ENCODE results near the gene PRPF18. TPM values are rescaled to one million over a fixed set of nuclear protein-coding genes. Genes with fewer than 3 reads are reported as not detected.
"Not testable (repeated sequence)": the region's sequence is repeated elsewhere in the genome, so short reads cannot be mapped to it uniquely, and the experiment has no call there.

The PRPF18 gene
- total RNA-seq: 10 to 100 TPM; 19.3 to 41.7 (median 27.8) TPM
- 10 to 100 TPM in 2 of 3 donors, 1 to 10 TPM in 1; 7.1 to 14.8 (median 10.6) TPM for polyA plus RNA-seq
- long read RNA-seq, donor 1, transcript PRPF18-202 (10 exons, 1,717 nt): major isoform, 9 of 9 reads
- long read RNA-seq, donor 1, partial matches to known transcripts: 0 of 9 reads
- long read RNA-seq, donor 1, other reads (novel, unspliced or antisense): 0 of 9 reads
- long read RNA-seq, donor 2, transcript PRPF18-202 (10 exons, 1,717 nt): major isoform, 9 of 9 reads
- long read RNA-seq, donor 2, partial matches to known transcripts: 0 of 9 reads
- long read RNA-seq, donor 2, other reads (novel, unspliced or antisense): 0 of 9 reads

- intact Hi-C loops (cut with DNase I; ENCODE audit: low total_unique reads): loop anchor here (5.0 kb wide), 1 partner anchor 215 kb away; no protein-coding TSS in a partner anchor
- peak; percentile 62 to 98 (median 94) for TF ChIP-seq CTCF (IDR thresholded peaks at IDR 0.05 in 8 of 11, conservative IDR thresholded peaks at IDR 0.05 in 3 of 11)
- TF ChIP-seq POLR2AphosphoS5 (IDR thresholded peaks at IDR 0.05): peak; percentile 81 to 90 (median 87)
- TF ChIP-seq POLR2A (IDR thresholded peaks at IDR 0.05): no peak
- Histone ChIP-seq H3K9me3 (no peaks in the 10 kb centered on the region), H3K27ac (peak within 1 kb of the TSS; percentile 1 to 86 (median 64)), H3K4me3 (peak within 1 kb of the TSS; percentile 57 to 98 (median 83)), H3K4me1 (peaks cover 9 to 45% (median 23%) of the 10 kb centered on the region in 6 donors), H3K36me3 (peaks cover 0 to 13% (median 3%) of the 10 kb centered on the region in 6 donors), H3K27me3 (replicated peaks in 1 of 7) (peaks cover 0 to 35% (median 0%) of the 10 kb centered on the region in 7 donors)
- peak; percentile 99 for DNase-seq
- WGBS, 5 donors: 0 to 1% (median 1%) methylated on average over 36 to 38 of the region's 38 CpGs
These were observed at the start of gene PRPF18 for GRCh38 chr10:13586676-13587355. Gene PRPF18, plus strand, starts transcription at chr10:13586965. Its CDS starts 122 bp downstream, at chr10:13587087.

- not testable (repeated sequence) for H3K4me1 ChIP-seq, DNase-seq, H3K27ac ChIP-seq, H3K36me3 ChIP-seq, H3K9me3 ChIP-seq, H3K4me3 ChIP-seq
- H3K27me3 ChIP-seq (replicated peaks in 1 of 7): peaks cover 0 to 62% (median 9%) of the 10 kb centered on the region in 7 donors
- WGBS, 5 donors: 65 to 78% (median 68%) methylated on average over 9 of the region's 9 CpGs
- intact Hi-C loops (cut with DNase I; ENCODE audit: low total_unique reads): loop anchor here (5.0 kb wide), 1 partner anchor 166 kb away; no protein-coding TSS in a partner anchor
These were observed 48.8 kb upstream of the PRPF18 start for GRCh38 chr10:13537985-13538384.

- intact Hi-C loops (cut with DNase I; ENCODE audit: low total_unique reads): no loop called here
- H3K36me3 ChIP-seq: no peaks in the 10 kb centered on the region
- WGBS, 5 donors: 84 to 93% (median 91%) methylated on average over 5 of the region's 5 CpGs
- peaks cover 0 to 51% (median 9%) of the 10 kb centered on the region in 7 donors for H3K27me3 ChIP-seq (replicated peaks in 1 of 7)
- no peak for TF ChIP-seq CTCF (IDR thresholded peaks at IDR 0.05 in 8 of 11, conservative IDR thresholded peaks at IDR 0.05 in 3 of 11)
- no peak for TF ChIP-seq POLR2AphosphoS5 (IDR thresholded peaks at IDR 0.05)
- TF ChIP-seq POLR2A (IDR thresholded peaks at IDR 0.05): no peak
- no peak for DNase-seq
- H3K9me3 ChIP-seq: no peaks in the 10 kb centered on the region
- H3K4me3 ChIP-seq: no peak overlapping the region
- H3K27ac ChIP-seq: no peak overlapping the region
- no peaks in the 10 kb centered on the region for H3K4me1 ChIP-seq
These were observed 44.2 kb upstream of the PRPF18 start for GRCh38 chr10:13542533-13542932.

- 67 to 91% (median 80%) methylated on average over 2 of the region's 2 CpGs for WGBS, 5 donors
- no peak for TF ChIP-seq POLR2AphosphoS5 (IDR thresholded peaks at IDR 0.05)
- TF ChIP-seq CTCF (IDR thresholded peaks at IDR 0.05 in 8 of 11, conservative IDR thresholded peaks at IDR 0.05 in 3 of 11): no peak
- TF ChIP-seq POLR2A (IDR thresholded peaks at IDR 0.05): no peak
- Histone ChIP-seq H3K4me3 (no peak overlapping the region), H3K36me3 (no peaks in the 10 kb centered on the region), H3K27ac (no peak overlapping the region), H3K4me1 (no peaks in the 10 kb centered on the region), H3K9me3 (peaks cover 0 to 34% (median 28%) of the 10 kb centered on the region in 8 donors), H3K27me3 (replicated peaks in 1 of 7) (peaks cover 0 to 19% (median 0%) of the 10 kb centered on the region in 7 donors)
- intact Hi-C loops (cut with DNase I; ENCODE audit: low total_unique reads): no loop called here
- no peak for DNase-seq
These were observed 36.0 kb upstream of the PRPF18 start for GRCh38 chr10:13550802-13551201.

Measured in spleen (tissue), 13 donors.